ENCODE data around the gene APOB. TPM values are rescaled to one million over a fixed set of nuclear protein-coding genes. Genes with fewer than 3 reads are reported as not detected.

APOB gene
- total RNA-seq, 1 donor = under 0.01 TPM

GRCh38 chr2:20965221-20965620 lies 78.7 kb downstream of the APOB start:
- no peak for TF ChIP-seq CTCF (IDR thresholded peaks at IDR 0.05; ENCODE audit: extremely low read depth, low read depth, low read length)
- no peak for DNase-seq (ENCODE audit: insufficient read length, low spot score, missing footprints)
- no peaks in the 10 kb centered on the region for H4K20me1 ChIP-seq (ENCODE audit: insufficient read depth, low read length)

GRCh38 chr2:20963867-20964266 lies 80.0 kb downstream of the APOB start:
- no peaks in the 10 kb centered on the region for H3K79me2 ChIP-seq (ENCODE audit: insufficient read depth, low read length)
- TF ChIP-seq CTCF (IDR thresholded peaks at IDR 0.05; ENCODE audit: extremely low read depth, low read depth, low read length) = no peak
- no peak overlapping the region for H3K4me3 ChIP-seq (ENCODE audit: insufficient read depth, low read length)
- peaks cover 8% of the 10 kb centered on the region for H3K27me3 ChIP-seq (ENCODE audit: insufficient read depth, low read length)
- no peak overlapping the region for H3K4me2 ChIP-seq (ENCODE audit: insufficient read depth, low read length)
- no peak for DNase-seq (ENCODE audit: insufficient read length, low spot score, missing footprints)
- no peak overlapping the region for H3K27ac ChIP-seq (ENCODE audit: low read depth, low read length)
- H3K36me3 ChIP-seq (ENCODE audit: insufficient read depth, low read length) = no peaks in the 10 kb centered on the region
- H3K4me1 ChIP-seq (ENCODE audit: insufficient read depth, low read length) = no peaks in the 10 kb centered on the region
- no peaks in the 10 kb centered on the region for H4K20me1 ChIP-seq (ENCODE audit: insufficient read depth, low read length)
- no peak overlapping the region for H2AFZ ChIP-seq (ENCODE audit: low read length)
- H3K9me3 ChIP-seq (ENCODE audit: low read depth, low read length) = no peaks in the 10 kb centered on the region

More at GRCh38 chr2:20965221-20965620, 78.7 kb downstream of the APOB start:
- Histone ChIP-seq H3K4me3 (ENCODE audit: insufficient read depth, low read length) (no peak overlapping the region), H3K4me1 (ENCODE audit: insufficient read depth, low read length) (no peaks in the 10 kb centered on the region), H3K27me3 (ENCODE audit: insufficient read depth, low read length) (peaks cover 8% of the 10 kb centered on the region), H3K79me2 (ENCODE audit: insufficient read depth, low read length) (no peaks in the 10 kb centered on the region), H2AFZ (ENCODE audit: low read length) (no peak overlapping the region), H3K27ac (ENCODE audit: low read depth, low read length) (no peak overlapping the region), H3K9me3 (ENCODE audit: low read depth, low read length) (no peaks in the 10 kb centered on the region), H3K36me3 (ENCODE audit: insufficient read depth, low read length) (no peaks in the 10 kb centered on the region), H3K4me2 (ENCODE audit: insufficient read depth, low read length) (no peak overlapping the region)

GRCh38 chr2:20962939-20963557 lies 80.8 kb downstream of the APOB start:
- H2AFZ ChIP-seq (ENCODE audit: low read length) = no peak overlapping the region
- H3K27me3 ChIP-seq (ENCODE audit: insufficient read depth, low read length) = peaks cover 8% of the 10 kb centered on the region
- peak; percentile 80 for TF ChIP-seq CTCF (IDR thresholded peaks at IDR 0.05; ENCODE audit: extremely low read depth, low read depth, low read length)
- no peaks in the 10 kb centered on the region for H3K4me1 ChIP-seq (ENCODE audit: insufficient read depth, low read length)
- no peaks in the 10 kb centered on the region for H4K20me1 ChIP-seq (ENCODE audit: insufficient read depth, low read length)
- H3K9me3 ChIP-seq (ENCODE audit: low read depth, low read length) = no peaks in the 10 kb centered on the region
- H3K4me3 ChIP-seq (ENCODE audit: insufficient read depth, low read length) = no peak overlapping the region
- H3K36me3 ChIP-seq (ENCODE audit: insufficient read depth, low read length) = no peaks in the 10 kb centered on the region
- peak; percentile 86 for DNase-seq (ENCODE audit: insufficient read length, low spot score, missing footprints)
- H3K79me2 ChIP-seq (ENCODE audit: insufficient read depth, low read length) = no peaks in the 10 kb centered on the region
- no peak overlapping the region for H3K27ac ChIP-seq (ENCODE audit: low read depth, low read length)
- H3K4me2 ChIP-seq (ENCODE audit: insufficient read depth, low read length) = no peak overlapping the region

- no peak for DNase-seq (ENCODE audit: insufficient read length, low spot score, missing footprints)
- Histone ChIP-seq H2AFZ (ENCODE audit: low read length) (no peak overlapping the region), H3K9me3 (ENCODE audit: low read depth, low read length) (no peaks in the 10 kb centered on the region), H3K4me2 (ENCODE audit: insufficient read depth, low read length) (no peak overlapping the region), H3K79me2 (ENCODE audit: insufficient read depth, low read length) (no peaks in the 10 kb centered on the region), H4K20me1 (ENCODE audit: insufficient read depth, low read length) (no peaks in the 10 kb centered on the region), H3K27me3 (ENCODE audit: insufficient read depth, low read length) (peaks cover 8% of the 10 kb centered on the region), H3K4me3 (ENCODE audit: insufficient read depth, low read length) (no peak overlapping the region), H3K4me1 (ENCODE audit: insufficient read depth, low read length) (no peaks in the 10 kb centered on the region), H3K27ac (ENCODE audit: low read depth, low read length) (no peak overlapping the region), H3K36me3 (ENCODE audit: insufficient read depth, low read length) (no peaks in the 10 kb centered on the region)
- no peak for TF ChIP-seq CTCF (IDR thresholded peaks at IDR 0.05; ENCODE audit: extremely low read depth, low read depth, low read length)
These were observed 82.0 kb downstream of the APOB start for GRCh38 chr2:20961858-20962257.

Measured in osteoblast (primary cell).